Measurements from ENCODE around the gene LAPTM4A.

Gene LAPTM4A

GRCh38 chr2:20005891-20006470, 45.4 kb downstream of the LAPTM4A start:
- CTCF ChIA-PET, result no interaction called here
- POLR2A ChIA-PET, result no interaction called here

GRCh38 chr2:20005067-20005627, 46.3 kb downstream of the LAPTM4A start:
- ChIA-PET POLR2A (no interaction called here), CTCF (interaction anchor here (4.3 kb wide), 1 partner anchor 10 kb away, joined by 58 read pairs; no protein-coding TSS in a partner anchor)
- no peak for TF ChIP-seq CTCF (IDR thresholded peaks at IDR 0.05; ENCODE audit: insufficient read depth, low read length, missing control alignments)
- no peak overlapping the region for H3K4me3 ChIP-seq (ENCODE audit: low read depth, low read length)
- DNase-seq (ENCODE audit: low read depth, low spot score), result no peak

More at GRCh38 chr2:20005891-20006470, 45.4 kb downstream of the LAPTM4A start:
- no peak for TF ChIP-seq CTCF (IDR thresholded peaks at IDR 0.05; ENCODE audit: insufficient read depth, low read length, missing control alignments)
- DNase-seq (ENCODE audit: low read depth, low spot score), result no peak
- H3K4me3 ChIP-seq (ENCODE audit: low read depth, low read length), result no peak overlapping the region

GRCh38 chr2:20001361-20001863, 50.0 kb downstream of the LAPTM4A start:
- no peak overlapping the region for H3K4me3 ChIP-seq (ENCODE audit: low read depth, low read length)
- no peak for DNase-seq (ENCODE audit: low read depth, low spot score)
- no peak for TF ChIP-seq CTCF (IDR thresholded peaks at IDR 0.05; ENCODE audit: insufficient read depth, low read length, missing control alignments)
- ChIA-PET CTCF (interaction anchor here (1.0 to 4.3 kb wide), 2 partner anchors 13 to 46 kb away, joined by 3 to 58 read pairs; no protein-coding TSS in a partner anchor), POLR2A (no interaction called here)

- TF ChIP-seq CTCF (IDR thresholded peaks at IDR 0.05; ENCODE audit: insufficient read depth, low read length, missing control alignments), result no peak
- no peak for DNase-seq (ENCODE audit: low read depth, low spot score)
- ChIA-PET CTCF (interaction anchor here (0.9 to 1.7 kb wide), 4 partner anchors 20 to 47 kb away, joined by 3 to 10 read pairs (median 3); no protein-coding TSS in a partner anchor), POLR2A (no interaction called here)
- no peak overlapping the region for H3K4me3 ChIP-seq (ENCODE audit: low read depth, low read length)
Measured at GRCh38 chr2:19993731-19994130, 57.7 kb downstream of the LAPTM4A start.

- H3K4me3 ChIP-seq (ENCODE audit: low read depth, low read length), result no peak overlapping the region
- TF ChIP-seq CTCF (IDR thresholded peaks at IDR 0.05; ENCODE audit: insufficient read depth, low read length, missing control alignments), result no peak
- ChIA-PET CTCF (interaction anchor here (0.9 to 1.0 kb wide), 2 partner anchors 22 to 23 kb away, joined by 3 read pairs; no protein-coding TSS in a partner anchor), POLR2A (no interaction called here)
- DNase-seq (ENCODE audit: low read depth, low spot score), result no peak
Measured at GRCh38 chr2:19991895-19992294, 59.5 kb downstream of the LAPTM4A start.

- H3K4me3 ChIP-seq (ENCODE audit: low read depth, low read length), result peak overlapping the region; percentile 86
- ChIA-PET POLR2A (no interaction called here), CTCF (interaction anchor here (1.2 to 2.8 kb wide), 3 partner anchors 25 to 108 kb away, joined by 3 to 19 read pairs (median 8); no protein-coding TSS in a partner anchor)
- no peak for DNase-seq (ENCODE audit: low read depth, low spot score)
- TF ChIP-seq CTCF (IDR thresholded peaks at IDR 0.05; ENCODE audit: insufficient read depth, low read length, missing control alignments), result no peak
Measured at GRCh38 chr2:19990416-19990728, 61.1 kb downstream of the LAPTM4A start.

All from AG04449 (cell line).